A673 (cell line): Measurements from ENCODE around the gene GOLGA3. TPM values are rescaled to one million over a fixed set of nuclear protein-coding genes. Genes with fewer than 3 reads are reported as not detected.
"Not testable (repeated sequence)": the region's sequence is repeated elsewhere in the genome, so short reads cannot be mapped to it uniquely, and the experiment has no call there.

Experiments used
- BruUV-seq: library from RNA; stranded (reverse); fragments of 400-500 nt; replicated peaks from 2 replicates; lab custom pipeline; 2021; lab: Mats Ljungman, UMichigan
- CTCF ChIA-PET: fragments of 300-600 bp; sonication (Branson Sonifier 250); formaldehyde crosslinking; loops from one replicate; lab custom pipeline; 2022; ENCODE audit warnings: antibody characterized with exemption; lab: Charles Lee
- POLR2A ChIA-PET: fragments of 300-600 bp; sonication (Branson Sonifier 250); formaldehyde crosslinking; loops from one replicate; lab custom pipeline; 2022; ENCODE audit warnings: antibody characterized with exemption; ENCODE audit not compliant: low non-redundant PET; lab: Charles Lee
- DNase-seq: peaks from one replicate; pipeline ENCODE4 v3.0.0-alpha.2; 2015; ENCODE audit warnings: low spot score
- H3K27ac ChIP-seq: fragments of 200-600 bp; sonication (generic); 2 replicates; pipeline ENCODE4 v1.5.1; 2016; ENCODE audit warnings: mixed run types, low read depth, mild to moderate bottlenecking, mixed read lengths, antibody characterized with exemption, low read length; ENCODE audit not compliant: poor library complexity, severe bottlenecking
- H3K27me3 ChIP-seq: fragments of 200-600 bp; sonication (generic); replicated peaks from 2 replicates; pipeline ENCODE4 v1.6.1; 2017; ENCODE audit warnings: mixed run types, low read depth, mild to moderate bottlenecking, mixed read lengths, antibody characterized with exemption, low read length; ENCODE audit not compliant: insufficient read depth, poor library complexity
- H3K36me3 ChIP-seq: fragments of 200-600 bp; sonication (generic); 2 replicates; pipeline ENCODE4 v1.6.1; 2016; ENCODE audit warnings: mixed run types, mild to moderate bottlenecking, mixed read lengths, antibody characterized with exemption, low read length; ENCODE audit not compliant: insufficient read depth, poor library complexity, severe bottlenecking
- H3K4me1 ChIP-seq: fragments of 200-600 bp; sonication (generic); 2 replicates; pipeline ENCODE4 v1.6.1; 2017; ENCODE audit warnings: mixed run types, mild to moderate bottlenecking, mixed read lengths, antibody characterized with exemption, low read length; ENCODE audit not compliant: insufficient read depth, poor library complexity, severe bottlenecking
- H3K4me3 ChIP-seq: fragments of 200-600 bp; sonication (generic); 2 replicates; pipeline ENCODE4 v1.5.1; 2016; ENCODE audit warnings: low read depth, mixed run types, mild to moderate bottlenecking, mixed read lengths, low read length; ENCODE audit not compliant: poor library complexity, severe bottlenecking
- H3K9me3 ChIP-seq: fragments of 200-600 bp; sonication (generic); 2 replicates; pipeline ENCODE4 v1.6.1; 2016; ENCODE audit warnings: mixed run types, low read depth, mild to moderate bottlenecking, mixed read lengths, antibody characterized with exemption, low read length; ENCODE audit not compliant: poor library complexity, severe bottlenecking
- CTCF ChIP-seq: fragments of 300-800, 200-600 bp; sonication (generic); conservative IDR thresholded peaks from 2 replicates; pipeline ENCODE4 v1.5.1; 2017; ENCODE audit warnings: low read depth, mild to moderate bottlenecking, antibody characterized with exemption, low read length, moderate library complexity, mixed read lengths
- EZH2 ChIP-seq: fragments of 200-600 bp; sonication (generic); IDR thresholded peaks from 2 replicates; pipeline ENCODE4 v1.6.1; 2017; ENCODE audit warnings: borderline replicate concordance, low read depth, mild to moderate bottlenecking, mixed read lengths, antibody characterized with exemption, low read length; ENCODE audit not compliant: poor library complexity, severe bottlenecking
- intact Hi-C: fragments of 100-400 bp; cut with micrococcal nuclease; formaldehyde crosslinking; loops from one replicate; pipeline ENCODE4 v1.10.0; 2022; ENCODE audit not compliant: unreplicated experiment
- total RNA-seq: library from RNA; stranded (reverse); gene quantifications from 2 replicates; pipeline ENCODE4 v1.2.3, GENCODE V29; 2021

Gene GOLGA3
- total RNA-seq, 1 experiment from 2014 or later, result 58.4 TPM

- no TSS peak for BruUV-seq
- peaks cover 56% of the 10 kb centered on the region for H3K36me3 ChIP-seq
- no peak for DNase-seq
- H3K4me1 ChIP-seq, result no peaks in the 10 kb centered on the region
- H3K9me3 ChIP-seq, result no peaks in the 10 kb centered on the region
- ChIA-PET POLR2A (no interaction called here), CTCF (no interaction called here)
- H3K27ac ChIP-seq, result no peak overlapping the region
- no peak overlapping the region for H3K4me3 ChIP-seq
- intact Hi-C loops, result no loop called here
- H3K27me3 ChIP-seq, result no peaks in the 10 kb centered on the region
- TF ChIP-seq CTCF (no peak), EZH2 (no peak)
Measured at GRCh38 chr12:132776816-132777568, 51.7 kb downstream of the GOLGA3 start.

GRCh38 chr12:132776230-132776625, 52.4 kb downstream of the GOLGA3 start:
- H3K27ac ChIP-seq, intact Hi-C loops, CTCF ChIA-PET, H3K4me3 ChIP-seq, H3K27me3 ChIP-seq, H3K4me1 ChIP-seq, DNase-seq, BruUV-seq, H3K9me3 ChIP-seq: not testable (repeated sequence)
- POLR2A ChIA-PET, result interaction anchor here (0.6 kb wide), 1 partner anchor 36 kb away, joined by 3 read pairs; no protein-coding TSS in a partner anchor
- peaks cover 54% of the 10 kb centered on the region for H3K36me3 ChIP-seq

GRCh38 chr12:132775502-132776229, 53.0 kb downstream of the GOLGA3 start:
- TF ChIP-seq EZH2 (no peak), CTCF (no peak)
- Histone ChIP-seq H3K27ac (no peak overlapping the region), H3K9me3 (no peaks in the 10 kb centered on the region), H3K4me3 (no peak overlapping the region), H3K4me1 (no peaks in the 10 kb centered on the region), H3K27me3 (no peaks in the 10 kb centered on the region), H3K36me3 (peaks cover 57% of the 10 kb centered on the region)
- no TSS peak for BruUV-seq
- DNase-seq, result no peak
- intact Hi-C loops, result no loop called here
- ChIA-PET CTCF (no interaction called here), POLR2A (interaction anchor here (0.6 kb wide), 1 partner anchor 35 kb away, joined by 3 read pairs; no protein-coding TSS in a partner anchor)
